ENCODE data around the gene KCNB1. TPM values are rescaled to one million over a fixed set of nuclear protein-coding genes. Genes with fewer than 3 reads are reported as not detected.

KCNB1 gene
- total RNA-seq, 6 donors from 2014 or later = 0.40 to 2.2 (median 0.98) TPM

GRCh38 chr20:49380337-49380780 is 102.1 kb downstream of the KCNB1 start:
- DNase-seq = no peak

GRCh38 chr20:49379338-49379737 is 103.1 kb downstream of the KCNB1 start:
- Histone ChIP-seq H3K27me3 (no peaks in the 10 kb centered on the region), H3K27ac (no peak overlapping the region), H3K9me3 (no peaks in the 10 kb centered on the region), H3K4me1 (no peaks in the 10 kb centered on the region), H3K36me3 (no peaks in the 10 kb centered on the region), H3K4me3 (no peak overlapping the region)
- no peak for DNase-seq
- WGBS, 2 donors = 84 to 86% methylated on average over 7 of the region's 7 CpGs
- no peak for ATAC-seq (ENCODE audit: low FRiP score in 2 of 2)
- TF ChIP-seq EP300 (IDR thresholded peaks at IDR 0.05) (no peak), CTCF (IDR thresholded peaks at IDR 0.05) (no peak), POLR2AphosphoS5 (IDR thresholded peaks at IDR 0.05) (no peak), POLR2A (IDR thresholded peaks at IDR 0.05) (no peak)

More at GRCh38 chr20:49380337-49380780, 102.1 kb downstream of the KCNB1 start:
- H3K27me3 ChIP-seq = no peaks in the 10 kb centered on the region
- H3K36me3 ChIP-seq = no peaks in the 10 kb centered on the region
- no peak for ATAC-seq (ENCODE audit: low FRiP score in 2 of 2)
- 50 to 65% methylated on average over 3 to 6 of the region's 6 CpGs for WGBS, 2 donors
- no peak overlapping the region for H3K27ac ChIP-seq
- H3K4me1 ChIP-seq = no peaks in the 10 kb centered on the region
- H3K9me3 ChIP-seq = no peaks in the 10 kb centered on the region
- TF ChIP-seq CTCF (IDR thresholded peaks at IDR 0.05) = no peak
- no peak for TF ChIP-seq EP300 (IDR thresholded peaks at IDR 0.05)
- TF ChIP-seq POLR2A (IDR thresholded peaks at IDR 0.05) = no peak
- TF ChIP-seq POLR2AphosphoS5 (IDR thresholded peaks at IDR 0.05) = no peak
- H3K4me3 ChIP-seq = no peak overlapping the region

- H3K27ac ChIP-seq = no peak overlapping the region
- no peak for TF ChIP-seq POLR2AphosphoS5 (IDR thresholded peaks at IDR 0.05)
- TF ChIP-seq CTCF (IDR thresholded peaks at IDR 0.05) = no peak
- TF ChIP-seq EP300 (IDR thresholded peaks at IDR 0.05) = no peak
- no peak for TF ChIP-seq POLR2A (IDR thresholded peaks at IDR 0.05)
- no peak overlapping the region for H3K4me3 ChIP-seq
- H3K4me1 ChIP-seq = no peaks in the 10 kb centered on the region
- DNase-seq (no peak), ATAC-seq (ENCODE audit: low FRiP score in 2 of 2) (no peak)
- H3K27me3 ChIP-seq = no peaks in the 10 kb centered on the region
- WGBS, 2 donors = 49 to 62% methylated on average over 4 of the region's 4 CpGs
- no peaks in the 10 kb centered on the region for H3K36me3 ChIP-seq
- H3K9me3 ChIP-seq = no peaks in the 10 kb centered on the region
Measured at GRCh38 chr20:49377326-49377725, 105.1 kb downstream of the KCNB1 start.

- TF ChIP-seq POLR2A (IDR thresholded peaks at IDR 0.05) = no peak
- no peak for TF ChIP-seq EP300 (IDR thresholded peaks at IDR 0.05)
- no peak for TF ChIP-seq POLR2AphosphoS5 (IDR thresholded peaks at IDR 0.05)
- TF ChIP-seq CTCF (IDR thresholded peaks at IDR 0.05) = no peak
- Histone ChIP-seq H3K4me1 (no peaks in the 10 kb centered on the region), H3K27me3 (no peaks in the 10 kb centered on the region), H3K36me3 (no peaks in the 10 kb centered on the region), H3K27ac (no peak overlapping the region), H3K9me3 (no peaks in the 10 kb centered on the region), H3K4me3 (no peak overlapping the region)
- WGBS, 2 donors = 94 to 96% methylated on average over 3 of the region's 3 CpGs
- no peak for ATAC-seq (ENCODE audit: low FRiP score in 2 of 2)
- no peak for DNase-seq
Measured at GRCh38 chr20:49375170-49375569, 107.3 kb downstream of the KCNB1 start.

DNA sequence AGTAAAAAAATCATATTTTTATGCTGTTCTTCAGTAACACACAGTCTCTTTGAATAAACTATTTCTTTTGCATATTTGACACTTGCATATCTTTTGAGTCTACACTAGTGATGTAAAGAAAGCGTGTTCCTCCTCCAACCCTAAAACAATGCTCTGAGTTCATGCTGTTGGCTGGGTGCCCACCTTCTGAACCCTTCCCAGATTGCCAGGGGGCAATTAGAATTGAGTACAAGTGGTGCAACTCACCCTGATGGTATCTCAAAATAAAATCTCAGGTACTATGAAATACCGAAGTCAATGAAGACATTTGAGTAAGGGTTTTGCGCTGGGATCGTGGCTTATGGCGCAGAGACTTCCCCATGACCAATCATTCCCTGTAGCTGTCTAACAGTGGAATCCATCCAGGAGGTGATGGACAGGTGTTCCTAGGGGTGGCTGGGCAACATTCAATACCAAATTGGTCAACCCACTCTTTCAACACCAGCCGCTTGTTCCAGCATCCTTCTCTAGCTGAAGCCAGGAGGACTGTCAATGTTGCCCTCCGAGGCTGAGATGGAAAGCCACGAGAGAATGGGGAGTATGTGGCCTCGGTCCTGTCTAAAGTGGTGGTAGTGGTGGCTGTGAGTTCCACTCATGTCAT is 110.3 kb downstream of the KCNB1 start:
- H3K27me3 ChIP-seq = no peaks in the 10 kb centered on the region
- no peaks in the 10 kb centered on the region for H3K36me3 ChIP-seq
- ATAC-seq (ENCODE audit: low FRiP score in 2 of 2) (no peak), DNase-seq (no peak)
- 90 to 93% methylated on average over 9 of the region's 9 CpGs for WGBS, 2 donors
- TF ChIP-seq POLR2AphosphoS5 (IDR thresholded peaks at IDR 0.05) (no peak), CTCF (IDR thresholded peaks at IDR 0.05) (no peak), POLR2A (IDR thresholded peaks at IDR 0.05) (no peak), EP300 (IDR thresholded peaks at IDR 0.05) (no peak)
- H3K4me3 ChIP-seq = no peak overlapping the region
- H3K4me1 ChIP-seq = no peaks in the 10 kb centered on the region
- no peaks in the 10 kb centered on the region for H3K9me3 ChIP-seq
- H3K27ac ChIP-seq = no peak overlapping the region

All from upper lobe of left lung (tissue), 6 donors.